HG02943 (cell line): ENCODE measurements around the gene STEAP1B.

ENCODE experiments used
- ATAC-seq: cut with Tn5 transposase; IDR thresholded peaks from one replicate; pipeline ENCODE4 v1.9.1; 2021; ENCODE audit warnings: mild to moderate bottlenecking, low read depth, moderate library complexity; ENCODE audit not compliant: unreplicated experiment

STEAP1B gene

GRCh38 chr7:22378199-22378980, 121.6 kb downstream of the STEAP1B start:
- ATAC-seq, result no peak

DNA sequence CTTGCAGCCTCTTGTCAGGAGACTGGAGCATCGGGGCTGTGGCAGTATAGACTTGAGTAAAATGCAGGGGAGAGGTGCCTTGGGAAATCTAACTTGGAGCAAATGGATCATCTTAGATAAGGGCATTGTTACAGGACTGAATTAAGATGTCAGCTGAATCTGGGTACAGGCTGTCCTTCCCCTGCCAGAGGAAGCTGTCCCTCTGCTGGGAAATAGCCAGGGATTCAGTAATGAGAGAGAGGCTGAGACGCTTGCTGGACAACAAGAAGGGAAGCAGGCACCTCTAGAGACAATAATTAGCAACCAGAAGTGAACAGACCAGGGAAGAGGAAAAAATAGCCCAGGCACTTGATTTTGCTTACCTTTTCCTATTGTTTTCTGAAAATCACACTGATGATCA, 122.3 kb downstream of the STEAP1B start:
- no peak for ATAC-seq

GRCh38 chr7:22375359-22376048, 124.5 kb downstream of the STEAP1B start:
- ATAC-seq, result no peak

DNA sequence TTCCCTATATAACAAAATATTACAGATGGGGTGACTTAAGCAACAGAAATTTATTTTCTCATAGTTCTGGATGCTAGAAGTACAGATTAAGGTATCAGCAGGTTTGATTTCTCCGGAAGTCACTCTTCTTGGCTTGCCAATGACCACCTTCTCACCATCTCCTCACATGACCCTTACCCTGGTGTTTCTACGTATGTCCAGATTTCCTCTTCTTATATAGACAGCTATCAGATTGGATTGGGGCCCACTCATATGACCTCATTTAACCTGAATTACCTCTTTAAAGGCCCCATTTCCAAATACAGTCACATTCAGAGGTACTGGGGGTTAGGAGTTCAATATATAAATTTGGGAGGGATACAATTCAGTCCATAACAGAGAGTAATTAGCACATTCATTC, 126.1 kb downstream of the STEAP1B start:
- ATAC-seq, result no peak

DNA sequence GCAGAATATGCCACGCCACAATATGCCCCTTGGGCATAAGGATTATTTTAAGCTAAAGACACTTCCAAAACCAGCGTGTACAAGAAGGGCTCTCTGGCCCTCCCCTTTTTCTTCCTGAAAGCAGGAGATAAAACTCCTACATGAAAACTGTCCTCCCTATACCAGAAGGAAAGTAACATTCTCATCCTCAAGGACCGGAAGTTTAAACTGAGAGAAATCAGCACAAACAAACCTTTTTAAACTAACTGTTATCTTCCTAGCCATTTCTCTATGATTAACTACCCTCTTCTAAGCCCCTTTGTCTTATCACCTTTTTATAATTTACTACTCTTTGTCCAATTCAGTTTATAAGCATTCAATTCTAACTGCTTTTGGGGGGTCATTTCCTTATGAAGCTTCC, 126.6 kb downstream of the STEAP1B start:
- no peak for ATAC-seq

GRCh38 chr7:22372863-22373262, 127.1 kb downstream of the STEAP1B start:
- ATAC-seq, result no peak

- ATAC-seq, result no peak
Measured at GRCh38 chr7:22371878-22372277, 128.1 kb downstream of the STEAP1B start.
